Fibroblast of skin of abdomen (primary cell): Measurements from ENCODE around the gene PTPRT. TPM values are rescaled to one million over a fixed set of nuclear protein-coding genes. Genes with fewer than 3 reads are reported as not detected.

Experiments
- DNase-seq: peaks from one replicate; pipeline ENCODE4 v3.0.0-alpha.2; 2013
- polyA plus RNA-seq, 2 experiments: library from polyadenylated mRNA; unstranded; fragments of 120-200 nt; gene quantifications; one replicate each; pipeline ENCODE4 v1.2.1, GENCODE V29; 2013; ENCODE audit not compliant: insufficient read length in 2 of 2

PTPRT gene
- polyA plus RNA-seq (2013, experiment 1 of 2; ENCODE audit: insufficient read length), result not detected
- polyA plus RNA-seq (2013, experiment 2 of 2; ENCODE audit: insufficient read length), result 0.01 TPM

GRCh38 chr20:43189554-43190331 is at the start of gene PTPRT:
Gene PTPRT, minus strand, starts transcription at chr20:43189906. Its CDS starts 173 bp downstream, at chr20:43189733.
- no peak for DNase-seq

DNA sequence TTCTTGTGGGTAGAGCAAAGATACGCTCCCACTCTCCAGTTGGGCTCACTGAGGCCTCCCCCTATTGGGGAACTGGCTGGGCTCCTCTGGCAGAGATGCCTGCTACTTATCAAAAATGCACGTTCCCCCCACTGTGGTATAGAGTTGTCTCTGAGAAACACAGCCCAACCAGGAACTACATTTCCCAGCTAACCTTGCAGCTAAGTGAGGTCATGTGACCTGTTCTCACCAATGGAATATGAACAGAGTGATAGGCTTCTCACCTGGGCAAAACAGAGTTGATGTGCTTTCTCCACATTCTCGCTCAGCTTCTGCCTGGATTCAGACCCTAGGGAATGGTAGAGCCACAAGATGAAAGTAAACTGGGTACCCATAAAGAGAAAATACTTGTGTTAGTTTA is 49.1 kb upstream of the PTPRT start:
- no peak for DNase-seq

GRCh38 chr20:43238266-43238665 is 48.6 kb upstream of the PTPRT start:
- no peak for DNase-seq

GRCh38 chr20:43237651-43238168 is 48.0 kb upstream of the PTPRT start:
- DNase-seq, result no peak

- DNase-seq, result no peak
Measured at GRCh38 chr20:43235998-43236397, 46.3 kb upstream of the PTPRT start.

GRCh38 chr20:43231829-43232228 is 42.1 kb upstream of the PTPRT start:
- no peak for DNase-seq

- DNase-seq, result no peak
Measured at GRCh38 chr20:43229696-43230095, 40.0 kb upstream of the PTPRT start.

- peak; percentile 34 for DNase-seq
Measured at GRCh38 chr20:43220612-43221011, 30.9 kb upstream of the PTPRT start.

GRCh38 chr20:43210901-43211300 is 21.2 kb upstream of the PTPRT start:
- no peak for DNase-seq

DNA sequence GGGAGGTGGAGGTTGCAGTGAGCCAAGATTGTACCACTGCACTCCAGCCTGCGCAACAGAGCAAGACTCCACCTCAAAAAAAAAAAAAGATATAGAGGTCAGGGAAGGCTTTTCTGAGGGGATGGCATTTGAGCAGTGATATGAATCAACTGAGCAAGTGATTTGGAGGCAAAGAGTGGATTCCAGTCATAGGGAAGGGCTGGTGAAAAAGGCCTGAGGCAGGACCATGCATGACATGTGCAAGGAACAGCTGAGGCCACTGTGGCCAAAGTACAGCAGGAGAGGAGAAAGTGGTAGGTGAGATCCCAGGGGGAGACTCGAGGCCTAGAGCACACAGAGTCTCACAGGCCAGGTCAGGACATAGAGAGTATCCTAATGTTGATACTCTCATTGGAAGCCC is 20.1 kb upstream of the PTPRT start:
- no peak for DNase-seq

- no peak for DNase-seq
Measured at GRCh38 chr20:43205699-43206098, 16.0 kb upstream of the PTPRT start.

- DNase-seq, result no peak
Measured at GRCh38 chr20:43202100-43202499, 12.4 kb upstream of the PTPRT start.

DNA sequence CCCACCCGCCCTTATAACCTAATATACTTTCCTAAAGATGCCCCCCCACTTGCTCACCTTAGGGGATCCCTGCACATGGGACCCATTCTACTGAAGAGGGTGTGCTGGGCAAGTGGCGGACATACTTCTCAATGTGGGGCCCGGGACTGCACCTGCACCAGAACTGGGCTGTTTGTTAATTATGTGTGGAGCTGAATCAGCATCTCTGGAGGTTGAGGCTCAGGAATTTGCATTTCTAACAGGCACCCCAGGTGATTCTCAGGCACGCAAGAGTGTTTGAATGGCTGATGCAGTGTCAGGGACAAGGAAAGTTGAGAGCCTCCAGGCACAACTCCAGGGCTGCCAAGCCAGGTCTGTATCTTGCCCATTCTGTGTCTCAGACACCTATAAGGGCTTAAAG is 8.9 kb upstream of the PTPRT start:
- DNase-seq, result no peak

DNA sequence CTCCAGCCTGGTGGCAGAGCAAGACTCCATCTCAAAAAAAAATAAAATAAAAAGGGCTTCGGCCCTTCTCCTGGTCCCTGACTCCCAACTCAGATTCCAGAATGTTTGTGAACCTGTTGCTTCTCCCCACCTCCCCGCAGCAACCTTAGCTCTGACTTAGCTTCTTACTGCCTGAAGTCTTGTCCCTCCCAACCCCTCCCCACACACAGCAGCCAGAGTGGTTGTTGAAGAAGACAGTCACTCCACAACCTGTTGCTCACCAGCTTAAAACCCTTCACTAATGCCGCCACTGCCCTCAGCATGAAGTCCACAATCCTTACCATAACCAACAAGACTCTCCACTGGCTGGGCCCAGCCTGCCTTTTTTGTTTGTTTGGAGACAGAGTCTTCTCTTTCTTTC is 6.5 kb upstream of the PTPRT start:
- no peak for DNase-seq

DNA sequence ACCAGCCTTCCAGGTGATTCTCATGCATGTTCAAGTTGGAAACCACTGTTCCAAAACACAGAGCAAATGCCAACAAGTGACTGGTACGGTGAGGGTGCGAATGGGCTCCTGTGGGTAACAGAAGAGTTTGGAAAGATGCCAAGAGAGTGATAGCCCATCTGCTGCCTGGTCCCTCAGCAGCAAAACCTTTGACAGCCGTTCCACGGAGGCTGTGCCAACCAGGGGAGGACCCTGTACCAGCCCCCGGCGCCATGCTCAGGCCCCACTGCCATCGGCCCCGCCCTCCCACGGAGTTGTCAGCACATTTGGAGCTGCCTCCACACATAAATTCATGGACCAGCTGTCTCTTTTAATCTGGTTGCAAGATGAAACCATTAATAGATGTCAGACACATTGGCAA is 4.4 kb upstream of the PTPRT start:
- DNase-seq, result no peak

DNA sequence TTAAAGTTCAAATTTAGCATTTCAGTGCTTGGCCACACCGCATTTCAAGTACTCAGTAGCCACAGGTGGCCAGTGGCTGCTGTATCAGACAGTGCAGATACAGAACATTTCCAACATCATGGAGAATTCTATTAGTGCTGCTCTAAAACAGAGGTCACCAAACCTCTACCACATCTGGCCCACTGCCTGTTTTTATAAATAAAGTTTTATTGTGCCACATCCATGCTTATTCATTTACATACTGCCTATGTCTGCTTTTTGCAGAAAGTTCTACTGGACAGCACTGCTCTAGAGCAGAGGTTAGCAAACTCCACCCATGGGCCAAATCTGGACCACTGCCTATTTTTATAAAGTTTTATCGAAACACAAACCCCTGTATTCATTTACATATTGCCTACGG is 3.7 kb upstream of the PTPRT start:
- DNase-seq, result no peak

- no peak for DNase-seq
Measured at GRCh38 chr20:43191946-43192863, 2.5 kb upstream of the PTPRT start.

GRCh38 chr20:43191143-43191542 is 1.4 kb upstream of the PTPRT start:
- DNase-seq, result no peak

GRCh38 chr20:43190332-43190953 is 737 bp upstream of the PTPRT start:
- no peak for DNase-seq

DNA sequence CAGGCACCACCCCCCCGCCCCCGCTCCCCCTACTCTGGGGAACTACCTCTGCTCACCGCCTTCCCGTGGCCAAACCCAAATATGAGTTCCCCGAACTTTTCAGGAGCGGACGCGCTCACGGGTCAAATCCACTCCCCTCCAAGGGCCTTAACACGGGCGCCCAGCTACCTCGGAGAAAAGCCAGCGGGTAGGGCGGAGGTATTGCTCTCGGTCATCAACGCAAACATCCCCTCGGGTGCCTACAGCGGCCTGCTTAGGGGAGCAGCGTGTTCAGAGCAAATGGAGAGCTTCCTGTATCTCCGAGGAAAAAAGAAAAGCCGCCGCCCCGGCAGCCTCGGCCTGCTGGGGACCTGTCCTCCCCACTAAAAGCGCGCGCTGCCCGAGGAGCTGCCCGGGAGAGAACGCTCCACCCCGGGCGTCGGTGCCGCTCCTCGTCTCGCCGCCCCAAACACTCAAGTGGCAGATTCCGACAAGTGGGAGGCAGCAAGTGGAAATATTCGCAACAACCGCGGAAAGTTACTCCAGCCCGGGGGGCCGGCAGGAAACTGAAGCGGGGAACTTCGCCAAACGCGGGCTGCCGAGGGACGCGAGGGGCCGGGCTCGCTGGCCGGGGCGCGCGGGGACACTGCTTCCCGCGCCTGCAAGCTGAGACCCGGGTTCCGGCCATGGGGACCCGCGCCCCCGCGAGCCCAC is 699 bp downstream of the PTPRT start:
- DNase-seq, result no peak

DNA sequence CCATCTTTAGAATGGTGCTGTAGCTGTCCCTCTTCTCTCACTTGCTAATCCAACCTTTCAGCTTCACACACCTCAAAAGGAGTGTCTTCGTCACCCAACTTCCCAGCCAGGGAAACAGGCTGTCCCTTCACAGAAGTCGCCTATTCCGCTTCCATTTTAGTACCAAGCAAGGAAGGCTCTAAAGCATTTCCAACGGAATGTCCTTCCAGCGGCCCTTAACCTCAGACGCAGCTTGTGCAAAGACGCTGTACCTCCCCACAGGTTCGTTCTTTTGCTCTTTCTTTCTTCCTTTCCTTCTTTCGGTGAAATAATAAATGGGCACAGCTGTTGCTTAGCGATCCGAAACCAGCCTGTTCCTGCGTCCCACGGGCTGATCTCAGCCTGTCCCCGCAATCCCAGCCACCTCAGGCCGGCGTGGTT is 1.5 kb downstream of the PTPRT start:
- DNase-seq, result no peak
